ENCODE data around the gene TEK.
"Not testable (repeated sequence)": the region's sequence is repeated elsewhere in the genome, so short reads cannot be mapped to it uniquely, and the experiment has no call there.

The TEK gene

DNA sequence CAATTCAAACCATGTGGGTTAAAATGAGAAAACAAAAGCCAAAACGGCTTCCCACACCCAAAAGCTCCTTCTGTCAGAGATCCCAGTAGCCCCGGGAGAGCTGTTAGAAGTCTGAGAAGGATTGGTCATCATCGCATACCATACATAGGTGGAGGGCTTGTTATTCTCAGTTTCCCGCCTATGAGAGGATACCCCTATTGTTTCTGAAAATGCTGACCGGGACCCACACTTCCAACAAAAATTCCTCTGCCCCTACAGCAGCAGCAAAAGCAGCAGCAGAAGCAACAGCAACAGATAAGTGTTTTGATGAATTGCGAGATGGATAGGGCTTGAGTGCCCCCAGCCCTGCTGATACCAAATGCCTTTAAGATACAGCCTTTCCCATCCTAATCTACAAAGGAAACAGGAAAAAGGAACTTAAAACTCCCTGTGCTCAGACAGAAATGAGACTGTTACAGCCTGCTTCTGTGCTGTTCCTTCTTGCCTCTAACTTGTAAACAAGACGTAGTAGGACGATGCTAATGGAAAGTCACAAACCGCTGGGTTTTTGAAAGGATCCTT, at the start of gene TEK:
TEK (plus strand) TSS at position 245 of the 561 bp plus-strand sequence. CDS start 366 bp downstream, outside the sequence.
- no peak for DNase-seq

DNA sequence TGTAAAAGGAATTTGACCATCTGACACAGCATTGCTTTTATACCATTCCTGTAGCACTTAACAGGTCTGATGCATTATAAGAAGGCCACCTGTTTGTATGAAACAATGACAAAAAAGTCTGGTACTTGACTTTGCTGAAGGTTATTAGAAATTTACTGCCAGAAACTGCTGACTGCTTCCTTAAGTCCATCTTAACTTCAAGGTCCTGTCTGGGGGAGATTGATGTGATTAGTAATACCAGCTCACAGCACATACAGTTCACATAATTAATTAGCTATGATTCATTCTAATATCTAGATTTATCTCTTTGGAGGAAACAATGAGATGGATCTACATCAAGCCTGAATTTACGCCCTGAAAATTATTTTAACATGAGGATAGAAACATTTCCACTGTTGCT, 49.6 kb upstream of the TEK start:
- no peak for DNase-seq

DNA sequence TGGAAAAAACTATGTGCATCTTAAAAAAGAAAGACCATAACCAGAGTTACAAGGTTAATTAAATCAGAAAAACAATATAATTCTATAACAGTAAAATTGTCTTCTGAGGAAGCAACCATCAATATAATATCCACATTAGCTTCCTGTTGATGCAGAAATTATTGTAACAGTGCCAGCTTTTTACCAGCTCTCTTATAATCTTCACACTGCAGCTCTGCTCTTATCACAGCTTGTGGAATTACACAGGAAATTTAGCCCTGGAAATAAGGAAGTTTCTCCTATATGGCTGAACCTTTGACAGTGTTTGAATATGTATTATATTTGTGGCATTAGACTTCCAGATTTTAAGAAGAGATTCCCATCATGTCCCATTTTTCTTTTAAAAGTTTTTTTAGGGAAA, 49.1 kb upstream of the TEK start:
- no peak for DNase-seq

DNA sequence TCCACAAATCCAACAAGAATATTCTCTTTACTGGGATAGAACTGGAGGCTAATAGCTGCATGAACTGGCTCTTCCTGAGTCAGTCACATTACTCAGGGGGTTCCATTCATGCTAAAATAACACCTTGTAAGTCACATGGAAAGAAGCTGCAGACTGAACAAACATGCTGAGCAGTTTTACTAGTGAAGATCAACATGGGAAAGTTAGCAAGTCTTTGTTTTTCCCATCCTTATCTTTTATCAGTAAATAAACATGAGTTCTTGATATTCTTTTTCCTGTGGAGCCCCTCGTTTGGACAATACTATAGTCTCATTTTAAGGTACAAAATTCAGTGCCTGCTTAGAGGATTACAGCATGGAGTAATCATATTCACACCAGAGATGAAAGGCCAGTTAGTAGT, 43.7 kb upstream of the TEK start:
- DNase-seq: no peak

DNA sequence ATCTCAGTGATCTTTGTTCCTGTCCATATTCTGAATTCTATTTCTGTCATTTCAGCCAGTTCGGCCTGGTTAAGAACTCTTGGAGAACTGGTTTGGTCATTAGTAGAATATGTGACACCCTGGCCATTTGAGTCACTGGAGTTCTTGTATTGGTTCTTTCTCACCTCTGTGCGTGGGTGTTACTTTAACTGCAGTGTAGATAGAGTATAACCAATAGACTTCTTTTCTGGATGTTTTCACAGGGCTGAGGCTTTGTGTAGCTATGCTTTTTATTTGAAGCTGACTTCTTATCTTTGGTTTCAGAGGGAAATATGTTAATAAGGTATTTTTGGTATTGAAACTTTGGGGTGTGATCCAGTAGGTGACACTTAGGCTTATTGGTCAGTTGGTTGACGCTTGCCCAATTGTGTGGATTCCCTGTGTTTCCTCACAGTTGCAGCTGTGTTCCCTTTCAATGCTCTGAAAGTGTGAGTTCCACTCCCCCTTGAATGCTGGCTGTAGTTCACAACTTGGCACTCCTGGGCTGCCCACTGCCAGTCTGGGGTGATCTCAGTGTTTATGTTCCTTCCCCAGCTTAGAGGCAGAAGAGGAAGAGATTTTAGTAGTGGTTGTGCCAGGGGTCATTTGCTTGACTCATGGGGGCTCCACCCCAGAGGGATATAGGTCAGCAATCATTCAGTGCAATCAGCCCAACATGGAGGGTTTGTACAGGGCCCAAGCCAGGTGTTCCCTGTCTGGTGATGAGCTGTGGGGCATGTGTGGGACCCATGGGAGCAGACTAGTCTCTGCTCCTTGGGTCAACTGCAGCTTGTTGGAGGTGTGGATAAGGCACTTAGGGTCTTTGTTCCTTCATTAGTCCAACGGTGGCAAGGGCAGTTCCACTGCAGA, 34.9 kb upstream of the TEK start:
- no peak for DNase-seq

DNA sequence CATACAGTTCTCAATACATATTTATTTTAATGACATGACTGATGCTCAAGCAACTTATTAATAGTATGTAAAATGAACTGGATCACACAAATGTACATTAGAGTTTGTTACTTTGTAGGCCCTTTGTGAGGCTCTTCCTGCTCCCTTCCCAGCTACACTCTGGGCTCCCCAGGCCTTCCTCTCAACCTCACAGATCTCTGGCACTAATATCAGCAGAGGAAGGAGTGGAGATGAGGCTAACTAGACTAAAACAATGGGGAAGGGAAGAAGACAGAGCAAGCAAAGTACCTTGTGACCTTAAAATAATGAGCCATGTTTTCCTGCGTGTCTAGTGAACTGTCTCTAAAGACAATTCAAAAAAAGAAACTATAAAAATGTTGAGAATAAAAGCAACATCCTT, 30.3 kb upstream of the TEK start:
- no peak for DNase-seq

DNA sequence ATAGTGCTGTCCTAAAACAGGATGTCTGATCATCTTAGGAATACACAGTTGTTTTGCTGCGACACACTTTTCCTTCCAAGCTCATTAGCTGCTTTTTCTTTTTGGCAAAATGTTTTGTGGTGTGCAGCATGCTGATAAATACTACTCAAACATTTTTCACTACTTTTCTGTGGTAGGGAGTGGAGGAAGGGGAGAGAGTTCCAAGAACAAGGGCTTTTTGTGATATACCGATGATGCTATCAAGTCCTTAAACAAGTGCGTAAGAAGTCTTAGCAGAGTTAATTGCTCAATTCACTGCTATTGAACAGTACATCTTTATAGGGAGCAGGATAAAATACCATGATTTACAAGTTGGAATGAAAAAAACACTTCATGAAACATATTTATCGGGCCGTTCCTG, 23.6 kb upstream of the TEK start:
- DNase-seq: no peak

DNA sequence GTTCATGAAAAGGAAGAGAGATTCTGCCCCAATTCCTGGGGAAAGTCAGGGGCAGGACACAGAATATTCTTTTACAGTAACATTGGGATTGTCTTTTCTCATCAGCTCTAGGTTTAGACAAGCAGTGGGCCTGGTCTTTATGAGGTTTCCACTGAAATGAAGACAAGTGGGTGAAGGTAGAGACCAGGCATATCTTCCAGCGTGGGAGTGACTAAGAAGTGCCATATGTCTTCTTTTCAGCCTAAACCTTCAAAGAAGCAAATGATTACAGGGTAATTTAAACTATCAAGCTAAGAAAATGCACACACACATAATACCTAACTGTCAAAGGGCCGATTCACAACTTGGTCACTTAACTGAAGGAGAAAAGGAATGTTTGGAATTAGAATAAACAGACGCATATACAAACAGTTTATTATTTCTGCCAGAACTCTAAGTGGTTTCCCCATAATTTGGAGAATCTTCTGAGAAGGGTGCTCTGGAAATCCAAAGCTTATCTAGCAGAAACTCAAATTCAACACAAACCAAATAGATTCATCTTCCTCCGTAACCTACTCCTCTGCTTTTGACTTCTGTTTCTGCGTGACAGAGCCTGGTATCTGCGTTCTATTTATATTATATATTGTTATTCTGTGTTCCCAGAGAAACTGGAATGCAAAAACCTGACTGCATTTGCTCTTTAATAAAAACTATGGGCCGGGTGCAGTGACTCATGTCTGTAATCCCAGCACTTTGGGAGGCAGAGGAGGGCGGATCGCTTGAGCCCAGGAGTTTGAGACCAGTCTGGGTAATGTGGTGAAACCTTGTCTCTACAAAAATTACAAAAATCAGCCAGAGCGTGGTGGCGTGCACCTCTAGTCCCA, 22.0 kb upstream of the TEK start:
- DNase-seq: no peak

DNA sequence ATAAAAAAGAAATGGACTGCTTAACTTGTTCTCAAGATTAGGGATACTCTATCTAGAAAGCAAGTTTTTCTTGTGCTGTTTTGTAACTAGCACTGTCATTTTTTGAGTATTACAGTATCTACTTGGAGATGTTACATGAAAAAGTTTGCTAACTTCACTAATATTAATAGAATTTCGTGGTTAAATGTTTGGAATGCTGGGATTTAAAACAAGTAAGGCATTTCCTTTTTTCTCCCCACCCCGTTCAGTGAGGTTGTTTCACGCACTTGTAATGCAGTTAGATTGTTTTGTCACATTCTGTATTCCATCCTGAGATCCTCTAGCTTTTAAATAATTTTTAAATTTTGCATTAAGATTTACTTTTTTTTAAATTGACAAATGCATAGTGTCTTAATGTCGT, 20.0 kb upstream of the TEK start:
- DNase-seq: no peak

DNA sequence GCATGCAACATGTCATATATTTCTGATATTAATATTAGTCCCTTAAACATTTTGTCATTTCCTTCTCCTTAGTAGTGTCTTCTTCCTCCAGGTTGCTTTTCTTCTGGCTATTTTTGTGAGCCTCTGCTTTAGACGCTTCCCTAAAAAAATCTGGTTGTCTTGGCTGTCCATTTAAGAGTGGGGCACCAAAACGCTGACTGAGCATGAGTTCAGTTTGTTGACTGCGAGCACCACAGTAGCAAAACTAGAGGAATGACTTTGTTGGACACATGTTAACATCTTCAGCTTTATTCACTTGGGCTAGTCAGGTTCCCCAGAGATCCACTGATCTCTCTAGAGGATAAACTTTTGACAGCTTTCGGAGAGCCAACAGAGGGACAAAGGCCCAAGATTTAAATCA, 19.3 kb upstream of the TEK start:
- DNase-seq: no peak

DNA sequence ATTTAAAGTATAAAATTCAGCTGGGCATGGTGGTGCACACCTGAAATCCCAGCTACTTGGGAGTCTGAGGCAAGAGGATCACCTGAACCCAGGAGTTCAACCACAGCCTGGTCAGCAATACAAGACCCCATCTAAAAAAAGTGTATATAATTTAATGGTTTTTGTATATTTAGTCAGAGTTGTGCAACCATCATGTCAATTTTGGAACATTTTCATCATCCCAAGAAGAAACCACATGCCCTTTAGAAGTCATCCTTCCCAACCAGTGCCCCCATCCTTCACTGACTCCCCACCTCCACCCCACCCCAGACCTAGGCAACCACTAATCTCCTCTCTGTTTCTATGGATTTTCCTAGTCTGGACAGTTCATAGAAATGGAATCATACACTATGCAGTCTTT, 18.8 kb upstream of the TEK start:
- no peak for DNase-seq

DNA sequence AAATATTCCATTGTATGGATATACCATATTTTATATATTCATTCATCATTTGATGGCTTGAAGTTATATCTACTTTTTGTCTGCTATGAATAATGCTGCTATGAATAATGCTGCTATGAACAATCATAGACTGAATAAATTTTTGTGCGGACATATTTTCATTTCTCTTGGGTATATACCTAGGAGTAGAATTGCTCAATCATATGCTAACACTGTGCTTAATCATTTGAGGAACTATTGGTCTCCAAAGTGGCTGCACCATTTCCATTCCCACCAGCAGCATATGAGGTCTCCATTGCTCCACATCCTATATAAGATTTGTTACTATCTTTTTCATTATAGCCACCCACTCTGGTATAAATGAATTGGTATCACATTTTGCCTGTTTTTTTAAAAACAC, 18.3 kb upstream of the TEK start:
- DNase-seq: no peak

DNA sequence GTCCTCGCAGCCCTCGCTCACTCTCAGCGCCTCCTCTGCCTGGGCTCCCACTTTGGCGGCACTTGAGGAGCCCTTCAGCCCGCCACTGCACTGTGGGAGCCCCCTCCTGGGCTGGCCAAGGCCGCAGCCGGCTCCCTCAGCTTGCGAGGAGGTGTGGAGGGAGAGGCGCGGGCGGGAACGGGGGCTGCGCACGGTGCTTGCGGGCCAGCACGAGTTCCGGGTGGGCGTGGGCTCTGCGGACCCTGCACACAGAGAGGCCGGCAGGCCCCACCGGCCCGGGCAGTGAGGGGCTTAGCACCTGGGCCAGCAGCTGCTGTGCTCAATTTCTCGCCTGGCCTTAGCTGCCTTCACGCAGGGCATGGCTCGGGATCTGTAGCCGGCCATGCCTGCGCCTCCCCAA, 16.5 kb upstream of the TEK start:
- DNase-seq: not testable (repeated sequence)

DNA sequence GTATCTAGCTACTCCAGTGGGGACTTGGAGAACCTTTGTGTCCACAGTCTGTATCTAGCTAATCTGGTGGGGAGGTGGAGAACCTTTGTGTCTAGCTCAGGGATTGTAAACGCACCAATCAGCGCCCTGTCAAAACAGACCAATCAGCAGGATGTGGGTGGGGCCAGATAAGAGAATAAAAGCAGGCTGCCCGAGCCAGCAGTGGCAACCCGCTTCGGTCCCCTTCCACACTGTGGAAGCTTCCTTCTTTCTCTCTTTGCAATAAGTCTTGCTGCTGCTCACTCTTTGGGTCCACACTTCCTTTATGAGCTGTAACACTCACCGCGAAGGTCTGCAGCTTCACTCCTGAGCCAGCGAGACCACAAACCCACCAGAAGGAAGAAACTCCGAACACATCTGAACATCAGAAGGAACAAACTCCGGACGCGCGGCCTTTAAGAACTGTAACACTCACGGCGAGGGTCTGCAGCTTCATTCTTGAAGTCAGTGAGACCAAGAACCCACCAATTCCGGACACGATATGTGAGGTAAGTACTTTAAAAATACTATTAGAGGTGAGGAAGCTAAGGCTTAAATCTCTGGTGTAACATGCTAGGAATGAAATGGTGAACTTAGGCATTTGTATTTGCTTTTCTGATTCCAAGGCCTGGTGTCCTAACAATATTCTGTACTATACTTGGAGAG, 15.5 kb upstream of the TEK start:
- not testable (repeated sequence) for DNase-seq

DNA sequence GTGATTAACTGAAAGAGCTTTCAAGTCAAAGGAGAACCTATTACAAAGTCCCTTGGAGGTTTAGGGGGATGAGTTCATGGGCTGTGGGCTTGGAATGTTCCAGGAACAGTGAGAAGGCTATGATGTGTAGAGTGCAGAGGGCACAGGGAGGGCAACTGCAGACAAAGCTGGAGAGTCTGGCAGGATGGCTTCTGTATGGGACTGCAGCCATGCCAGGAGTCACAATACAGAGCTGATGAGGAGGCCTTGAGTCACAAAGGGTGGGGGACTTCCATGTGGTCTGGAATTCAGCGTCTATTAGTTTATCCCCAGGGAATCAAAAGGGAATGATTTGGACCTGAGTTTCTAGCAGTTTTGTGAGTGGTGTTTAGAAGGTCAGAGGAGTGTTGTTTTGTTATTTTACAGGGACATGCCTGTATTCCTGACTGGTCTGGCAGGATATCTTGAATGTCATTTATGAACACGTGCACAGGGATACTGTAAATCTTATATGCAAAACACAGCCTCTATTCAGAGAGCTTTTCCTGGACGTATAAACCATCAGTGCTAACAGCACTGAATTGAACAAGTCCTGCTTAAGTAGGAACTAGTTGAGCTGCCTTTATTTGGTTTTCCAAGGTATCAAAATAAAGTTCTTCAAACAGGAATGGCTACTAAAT, 14.3 kb upstream of the TEK start:
- DNase-seq: no peak

DNA sequence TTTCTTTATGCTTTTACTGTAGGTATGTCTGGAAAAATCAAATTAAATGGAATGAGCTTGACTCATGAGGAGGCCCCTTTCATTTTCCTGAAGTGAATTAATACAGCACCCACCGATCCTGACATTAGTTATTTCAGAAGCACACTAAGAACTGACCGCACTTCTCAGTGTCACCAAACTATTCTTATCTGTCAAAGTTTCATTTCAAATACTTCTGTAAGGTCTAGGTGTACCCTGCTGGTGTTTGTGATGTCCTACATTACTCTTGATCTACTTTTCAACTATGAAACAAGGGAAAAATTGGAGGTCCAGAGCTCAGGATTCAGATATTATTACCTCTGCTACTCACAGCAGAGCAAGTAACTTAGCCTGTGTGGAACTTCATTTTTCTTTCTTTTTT, 1.8 kb upstream of the TEK start:
- DNase-seq: no peak

DNA sequence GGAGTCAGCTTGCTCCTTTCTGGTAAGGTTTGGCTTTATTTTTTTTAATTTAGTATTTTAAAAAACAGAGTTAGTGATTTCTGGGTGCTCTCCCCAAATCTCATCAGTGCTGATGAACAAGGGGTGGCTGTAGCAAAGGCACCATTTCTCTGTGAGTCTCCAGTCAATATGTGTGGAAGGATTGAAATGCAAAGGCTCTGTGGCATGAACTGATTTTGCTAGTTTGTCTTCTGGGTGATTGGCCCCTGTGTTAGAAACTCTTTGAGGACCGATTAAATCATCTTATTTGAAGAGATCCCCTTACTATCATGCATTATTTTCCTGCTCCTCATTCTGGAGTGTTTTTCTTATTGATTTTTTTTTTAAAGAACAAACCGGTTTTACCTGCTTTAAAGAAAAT, 596 bp downstream of the TEK start:
- no peak for DNase-seq

DNA sequence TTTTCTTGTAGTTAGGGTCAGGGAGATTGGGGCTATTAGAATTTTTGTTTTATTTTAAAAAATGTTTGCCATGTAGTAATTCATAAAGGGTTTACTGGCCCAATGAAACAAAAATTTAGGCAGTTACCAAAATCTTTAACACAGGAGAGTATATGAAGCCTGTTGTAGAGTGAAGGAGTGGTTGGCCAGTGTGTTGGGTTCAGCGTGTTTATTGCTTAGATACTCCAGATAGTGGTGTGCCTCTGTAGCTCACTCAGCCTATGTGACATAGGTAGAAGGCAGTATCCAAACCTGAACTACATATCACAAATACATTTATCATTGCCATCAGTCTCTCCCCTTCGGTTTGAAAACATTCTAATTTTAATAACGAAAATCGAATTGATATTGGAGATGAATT, 1.2 kb downstream of the TEK start:
- no peak for DNase-seq

DNA sequence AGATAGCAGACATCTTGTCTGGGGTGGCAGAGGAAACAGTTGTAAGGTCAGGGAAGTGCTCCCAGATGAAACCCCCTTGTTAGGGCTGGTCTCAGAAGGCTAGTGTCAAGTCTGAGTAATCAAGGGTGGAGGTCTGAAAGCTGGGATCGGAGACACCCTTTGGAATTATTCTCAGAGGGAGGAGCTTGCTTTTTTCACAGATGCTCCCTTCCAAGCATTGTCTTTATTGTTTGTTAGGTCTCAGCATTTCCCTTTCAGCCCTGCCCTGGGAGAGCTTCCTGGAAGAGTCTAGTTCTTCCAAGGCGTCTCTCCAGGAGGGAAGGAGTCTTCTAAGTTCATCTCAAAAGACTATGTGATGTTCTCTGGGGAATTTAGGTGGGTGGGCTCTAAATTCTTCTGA, 3.2 kb downstream of the TEK start:
- DNase-seq: no peak

DNA sequence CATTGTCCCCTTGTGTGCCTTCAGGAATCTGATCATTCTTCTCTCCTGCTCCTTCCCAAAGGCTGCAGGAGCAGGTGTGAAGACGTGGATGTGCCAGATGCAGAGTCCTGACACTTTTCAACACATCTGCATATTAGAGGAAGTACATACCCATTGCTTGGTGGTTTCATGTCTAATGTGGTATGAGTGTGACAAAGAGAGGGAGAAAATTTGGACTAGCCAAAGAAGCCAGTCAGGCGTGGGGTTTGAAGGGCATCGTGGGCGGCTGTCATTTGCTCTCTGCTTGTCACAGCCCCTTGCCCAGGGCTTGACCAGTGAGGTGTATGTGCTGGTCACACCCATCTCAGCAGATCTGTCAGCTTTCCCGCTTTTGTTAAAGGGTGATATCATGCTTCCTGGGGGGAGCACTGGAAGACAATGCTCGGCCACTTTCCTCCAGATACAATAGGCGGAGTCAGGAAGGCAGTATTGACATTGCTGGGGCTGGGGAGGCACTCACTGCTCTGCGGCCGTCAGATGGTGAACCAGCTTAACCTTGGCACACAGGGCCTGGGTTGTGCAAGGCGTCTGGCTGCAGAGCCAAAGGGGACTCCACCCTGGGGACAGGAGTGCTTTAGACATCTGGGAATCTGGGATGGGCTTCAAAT, 8.6 kb downstream of the TEK start:
- DNase-seq: no peak

DNA sequence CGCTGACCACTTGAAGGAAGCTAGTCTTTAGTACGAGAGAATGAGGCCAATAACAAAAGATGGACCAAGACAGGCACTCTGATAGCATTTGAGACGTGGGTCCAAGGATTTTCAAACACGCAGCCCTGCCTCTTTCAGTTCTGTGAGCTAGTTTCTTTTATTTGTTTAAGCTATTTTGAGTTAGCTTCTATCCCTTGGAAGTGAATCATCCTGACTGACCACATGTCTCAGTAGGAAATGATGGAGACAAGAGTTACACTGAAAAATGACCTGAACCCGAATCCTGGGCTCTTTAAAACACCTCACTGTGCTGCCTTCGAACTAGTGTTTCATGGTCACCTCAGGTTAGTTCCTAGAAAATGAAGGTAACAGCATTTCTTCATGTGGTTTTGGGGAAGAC, 9.9 kb downstream of the TEK start:
- no peak for DNase-seq

DNA sequence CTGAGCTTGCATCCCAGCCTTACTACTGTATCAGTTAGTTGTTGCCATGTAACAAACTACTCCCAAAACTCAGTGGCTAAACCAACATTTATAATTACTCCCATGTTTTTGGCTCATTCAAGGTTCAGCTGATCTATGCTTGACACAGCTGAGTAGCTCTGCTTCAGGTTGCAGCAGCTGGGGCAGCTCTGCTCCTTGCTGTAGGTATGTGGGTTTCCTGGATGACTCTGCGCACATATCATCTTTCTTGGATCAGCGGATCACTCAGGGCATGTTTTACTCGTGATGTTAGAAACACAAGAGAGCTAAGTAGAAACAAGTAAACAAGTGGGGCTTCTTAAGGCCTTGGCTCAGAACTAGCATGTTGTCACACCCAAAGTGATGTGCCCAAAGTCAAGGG, 15.1 kb downstream of the TEK start:
- DNase-seq: no peak

All from activated CD4-positive, alpha-beta T cell treated with anti-CD3 and anti-CD28 coated beads for 4 hours (primary cell).